RPMI7951 (cell line): ENCODE measurements around the gene BRD7. TPM values are rescaled to one million over a fixed set of nuclear protein-coding genes. Genes with fewer than 3 reads are reported as not detected.

Source experiments
- DNase-seq: peaks from one replicate; pipeline ENCODE4 v3.0.0-alpha.2; 2012; ENCODE audit warnings: low read depth
- total RNA-seq: library from RNA; depleted of rRNA; stranded (reverse); fragments of >200 nt; shearing (Covaris generic); gene quantifications from 2 replicates; pipeline ENCODE4 v1.2.3, GENCODE V29; 2014

BRD7 gene
- total RNA-seq, 1 experiment from 2014 or later = 64.5 TPM

DNA sequence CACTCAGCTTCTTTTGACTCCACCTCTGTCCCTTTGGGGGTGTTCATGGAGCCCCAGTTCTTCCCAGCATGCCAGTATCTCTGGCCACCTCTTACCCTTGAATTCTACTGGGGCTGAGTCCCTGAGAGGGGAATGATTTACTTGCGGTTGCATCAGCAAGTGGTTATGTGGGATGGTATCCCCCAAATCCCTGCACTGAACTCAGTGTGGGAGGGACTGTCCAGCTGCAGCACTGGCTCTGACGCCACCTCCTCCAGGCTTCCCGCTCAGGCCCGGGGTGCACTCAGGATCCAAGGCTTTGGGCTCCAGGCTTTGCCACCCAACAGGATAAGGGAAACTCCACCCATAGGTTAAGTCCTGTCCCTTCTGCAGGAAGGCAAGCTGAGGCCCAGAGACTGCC, 21.1 kb upstream of the BRD7 start:
- DNase-seq = no peak

GRCh38 chr16:50388496-50388895, 19.7 kb upstream of the BRD7 start:
- no peak for DNase-seq

- DNase-seq = peak; percentile 20
Observed at GRCh38 chr16:50386774-50387173, 18.0 kb upstream of the BRD7 start.

GRCh38 chr16:50386139-50386538, 17.4 kb upstream of the BRD7 start:
- peak; percentile 31 for DNase-seq

DNA sequence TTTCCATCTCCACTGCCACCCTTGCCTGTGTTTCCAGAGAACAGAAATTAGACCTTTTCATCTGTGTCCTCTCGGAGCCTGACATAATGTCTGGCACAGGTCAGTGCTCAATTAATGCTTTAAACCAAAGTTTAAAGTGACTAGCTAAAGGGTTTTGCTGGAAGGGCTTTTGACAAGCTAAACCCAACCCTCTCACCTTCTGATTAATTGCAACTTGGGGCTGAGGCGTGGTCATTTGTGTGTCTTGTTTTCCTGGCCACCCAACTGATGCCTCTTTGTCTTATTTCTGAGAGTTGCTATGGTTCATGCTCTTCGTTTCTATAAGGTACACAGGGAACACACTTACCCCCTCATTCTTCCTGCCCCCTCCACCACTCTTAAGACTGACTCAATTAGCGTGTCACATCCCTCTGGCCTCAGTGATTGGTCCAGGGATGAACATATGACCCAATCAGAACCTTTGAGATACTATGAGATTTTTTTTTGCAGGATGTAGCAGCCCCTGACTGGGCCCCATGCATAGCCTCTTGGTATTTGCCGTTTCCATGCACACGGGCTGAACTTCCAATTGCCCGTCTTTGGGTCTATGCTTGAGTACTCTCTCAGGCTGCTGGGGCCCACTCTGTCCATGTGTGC, 15.8 kb upstream of the BRD7 start:
- DNase-seq = peak; percentile 57

GRCh38 chr16:50381679-50382440, 13.1 kb upstream of the BRD7 start:
- no peak for DNase-seq

DNA sequence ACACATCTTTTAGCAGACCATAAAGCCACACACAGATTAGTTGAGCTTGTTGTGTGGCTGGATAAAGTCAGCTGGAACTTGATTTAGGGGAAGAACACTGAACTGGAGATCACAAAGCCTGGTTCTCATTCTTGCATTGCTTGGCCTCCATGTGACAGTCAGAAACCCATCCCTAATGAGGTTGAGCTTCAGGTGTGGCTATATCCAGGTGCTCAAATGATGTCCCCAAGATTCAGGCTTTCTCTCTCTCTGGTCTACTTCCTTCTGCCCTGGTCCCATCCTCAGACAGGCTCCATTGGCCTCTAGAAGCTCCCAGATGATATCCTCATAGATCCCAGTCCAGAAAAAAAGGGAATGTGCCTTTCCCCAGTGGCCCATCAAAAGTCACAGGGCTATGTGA, 9.6 kb upstream of the BRD7 start:
- no peak for DNase-seq

GRCh38 chr16:50377001-50377400, 8.2 kb upstream of the BRD7 start:
- no peak for DNase-seq

DNA sequence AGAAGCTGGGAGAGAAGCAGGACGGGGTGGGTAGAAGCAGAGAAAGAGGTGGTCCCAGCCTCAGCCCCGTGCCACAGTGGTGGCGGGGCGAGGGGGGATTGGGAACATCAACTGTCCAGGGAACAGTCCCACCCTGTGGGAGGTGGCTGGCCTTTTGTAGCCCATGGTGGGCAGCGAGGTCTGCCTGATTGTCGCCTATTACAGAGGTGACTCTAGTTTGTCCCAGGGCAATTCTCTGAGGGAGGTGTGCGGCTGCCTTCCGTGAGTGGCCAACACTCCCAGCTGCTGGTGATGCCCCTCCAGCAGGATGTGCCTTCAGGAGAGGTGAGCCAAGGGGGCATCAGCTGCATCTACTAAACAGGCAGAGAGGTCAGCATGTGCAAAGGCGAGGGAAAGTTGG, 5.0 kb upstream of the BRD7 start:
- no peak for DNase-seq

DNA sequence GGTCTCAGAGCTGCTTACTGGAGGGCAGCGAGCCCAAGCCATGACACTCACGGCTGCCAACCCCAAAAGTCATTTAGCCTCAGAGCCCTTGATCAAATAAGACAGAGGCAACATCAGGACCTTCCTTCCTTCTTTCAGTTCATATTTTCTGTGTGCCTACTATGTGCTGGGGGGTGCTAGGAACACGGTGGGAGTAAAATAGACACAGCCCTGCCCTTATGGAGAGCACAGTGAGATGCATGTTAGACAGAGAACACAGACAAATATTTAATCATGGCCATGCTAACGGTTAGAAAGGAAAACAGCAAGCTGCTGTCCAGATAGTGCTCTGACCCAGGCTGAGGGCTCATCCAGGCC, 4.5 kb upstream of the BRD7 start:
- no peak for DNase-seq

- peak; percentile 50 for DNase-seq
Observed at GRCh38 chr16:50372611-50373344, 4.0 kb upstream of the BRD7 start.

GRCh38 chr16:50371936-50372595, 3.3 kb upstream of the BRD7 start:
- DNase-seq = peak; percentile 21

DNA sequence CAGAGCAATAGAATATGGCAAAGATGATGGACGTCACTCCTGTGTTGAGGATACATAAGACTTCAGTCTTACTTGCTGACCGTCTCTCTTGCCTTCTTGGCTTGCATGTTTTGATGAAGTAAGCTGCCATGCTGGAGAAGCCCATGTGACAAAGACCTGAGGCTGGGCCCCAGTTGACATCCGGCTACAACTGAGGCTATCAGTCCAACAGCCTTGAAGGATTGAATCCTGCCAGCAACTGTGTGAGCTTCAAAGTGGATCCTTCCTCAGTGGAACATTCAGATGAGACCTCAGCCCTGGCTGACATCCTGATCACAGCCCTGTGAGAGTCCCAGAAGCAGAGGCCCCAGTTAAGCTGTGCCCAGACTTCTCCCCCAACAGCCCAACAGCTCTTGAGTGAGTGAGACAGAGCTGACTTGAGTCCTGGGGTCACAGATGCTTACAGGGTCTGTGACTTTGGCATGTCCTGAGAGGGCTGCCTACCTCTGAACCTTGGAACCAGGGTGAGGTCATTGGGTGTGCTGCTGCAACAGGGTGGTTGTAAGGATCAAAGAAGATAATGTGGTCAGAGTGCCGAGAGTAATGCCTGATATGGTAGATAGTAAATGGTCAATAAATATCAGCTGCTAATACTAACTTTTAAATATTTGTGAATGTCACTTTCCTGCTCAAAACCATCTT, 2.4 kb upstream of the BRD7 start:
- no peak for DNase-seq

GRCh38 chr16:50369133-50369804, 481 bp upstream of the BRD7 start:
- DNase-seq = no peak

- DNase-seq = no peak
Observed at GRCh38 chr16:50367777-50368409, 895 bp downstream of the BRD7 start.

DNA sequence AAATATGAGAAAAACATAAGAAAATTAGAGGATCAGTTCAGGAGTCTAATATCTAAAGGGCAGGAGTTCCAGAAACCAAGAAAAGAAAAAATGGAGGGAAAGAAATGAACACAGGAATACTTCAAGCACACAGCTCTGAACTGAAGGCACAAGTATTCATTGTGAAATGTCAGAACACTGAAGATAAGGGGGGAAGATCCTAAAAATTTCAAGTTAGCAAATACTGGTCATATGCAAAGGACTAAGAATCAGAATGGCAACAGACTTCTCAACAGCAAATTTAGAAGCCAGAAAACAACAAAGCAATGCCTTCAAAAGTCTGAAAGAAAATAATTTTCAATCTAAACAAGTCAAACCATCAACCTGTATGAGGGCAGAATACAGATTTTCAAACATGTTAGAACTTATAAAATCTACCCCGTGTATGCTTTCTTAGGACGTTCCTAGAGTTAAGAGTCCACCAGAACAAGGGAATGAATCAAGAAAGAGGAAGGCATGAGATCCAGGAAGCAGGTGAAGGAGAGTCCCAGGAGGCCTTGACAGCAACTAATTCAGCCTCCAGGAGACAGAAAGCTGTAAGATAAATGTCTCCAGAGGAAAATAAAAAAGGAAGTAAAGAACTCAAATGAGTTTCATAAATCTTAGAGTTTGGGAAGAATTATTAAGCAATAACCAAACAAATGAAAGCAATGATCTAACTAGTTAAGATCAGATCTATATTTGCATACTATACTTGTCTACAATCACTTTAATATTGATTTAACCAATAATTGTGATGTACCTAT, 2.8 kb downstream of the BRD7 start:
- no peak for DNase-seq

DNA sequence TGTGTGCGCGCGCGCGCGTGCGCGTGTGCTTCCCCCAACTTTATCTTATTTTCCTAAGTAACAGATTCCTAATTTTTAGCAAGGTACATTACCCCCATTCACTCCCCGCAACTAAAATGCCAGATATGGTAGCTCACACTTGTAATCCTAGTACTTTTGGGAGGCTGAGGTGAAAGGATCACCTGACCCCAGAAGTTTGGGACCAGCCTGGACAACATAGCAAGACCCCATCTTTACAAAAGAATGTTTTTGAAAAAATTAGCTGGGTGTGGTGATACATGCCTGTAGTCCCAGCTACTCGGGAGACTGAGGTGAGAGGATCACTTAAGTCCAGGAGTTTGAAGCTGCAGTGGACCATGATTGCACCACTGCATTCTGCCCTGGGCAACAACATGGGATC, 5.1 kb downstream of the BRD7 start:
- no peak for DNase-seq

DNA sequence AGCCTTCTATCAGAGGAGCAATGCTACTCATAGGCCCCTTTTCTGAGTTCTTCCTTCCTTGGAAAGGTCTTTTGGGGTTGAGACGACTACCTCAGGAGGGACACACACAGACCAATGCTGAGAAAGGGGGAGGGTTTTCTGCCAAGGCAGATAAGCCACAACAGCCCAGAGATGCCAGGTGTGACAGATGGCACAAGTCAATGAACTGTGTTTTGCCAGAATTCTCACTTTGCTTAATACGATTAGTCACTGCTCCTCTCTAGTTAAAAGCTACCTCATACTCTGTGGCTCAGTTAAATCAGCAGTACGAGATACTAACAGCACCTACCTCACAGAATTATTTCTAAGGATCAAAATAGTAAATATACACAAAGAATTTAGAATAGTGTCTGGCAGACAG, 8.0 kb downstream of the BRD7 start:
- DNase-seq = no peak

- DNase-seq = no peak
Observed at GRCh38 chr16:50360033-50360778, 8.6 kb downstream of the BRD7 start.
